DND-41 (cell line): ENCODE measurements around the gene PUM1.

Experiments
- ATAC-seq: fragments of 200-7000 bp; cut with Tn5 transposase; 3 replicates; pipeline ENCODE4 v1.9.1; 2021; ENCODE audit warnings: low read depth; ENCODE audit not compliant: insufficient read depth
- DNase-seq: peaks from one replicate; pipeline ENCODE4 v3.0.0-alpha.2; 2020
- H2AFZ ChIP-seq: 2 replicates; pipeline ENCODE4 v1.6.0; 2012; ENCODE audit warnings: low read depth, low read length
- H3K27ac ChIP-seq: 2 replicates; pipeline ENCODE4 v1.5.1; 2012; ENCODE audit warnings: low read length, inconsistent platforms
- H3K27me3 ChIP-seq: fragments of 200-600 bp; sonication (generic); 2 replicates; pipeline ENCODE4 v1.6.0; 2012; ENCODE audit warnings: low read length, mild to moderate bottlenecking, inconsistent platforms; ENCODE audit not compliant: insufficient read depth, poor library complexity
- H3K36me3 ChIP-seq: 2 replicates; pipeline ENCODE4 v1.5.1; 2012; ENCODE audit warnings: low read length, inconsistent platforms; ENCODE audit not compliant: insufficient read depth
- H3K4me1 ChIP-seq: 2 replicates; pipeline ENCODE4 v1.5.1; 2012; ENCODE audit warnings: mild to moderate bottlenecking, low read length; ENCODE audit not compliant: insufficient read depth
- H3K4me2 ChIP-seq: 2 replicates; pipeline ENCODE4 v1.6.0; 2012; ENCODE audit warnings: mild to moderate bottlenecking, moderate library complexity, low read length, inconsistent platforms; ENCODE audit not compliant: insufficient read depth
- H3K4me3 ChIP-seq, 2 experiments: fragments of 200-600 bp in 1 of 2; shearing (Covaris generic) in 1 of 2; 2 replicates each; pipeline ENCODE4 v1.5.1; 2012 to 2016; ENCODE audit warnings: inconsistent platforms in 2 of 2, low read length in 2 of 2, mild to moderate bottlenecking in 2 of 2, low read depth in 1 of 2, moderate library complexity in 1 of 2
- H3K79me2 ChIP-seq: 2 replicates; pipeline ENCODE4 v1.6.0; 2012; ENCODE audit warnings: low read length, inconsistent platforms; ENCODE audit not compliant: insufficient read depth
- H3K9ac ChIP-seq: 2 replicates; pipeline ENCODE4 v1.6.0; 2012; ENCODE audit warnings: low read depth, mild to moderate bottlenecking, inconsistent platforms, low read length, moderate library complexity
- H3K9me3 ChIP-seq: 2 replicates; pipeline ENCODE4 v1.5.1; 2012; ENCODE audit warnings: low read length, moderate library complexity, mild to moderate bottlenecking, inconsistent platforms; ENCODE audit not compliant: insufficient read depth, severe bottlenecking
- H4K20me1 ChIP-seq: 2 replicates; pipeline ENCODE4 v1.6.0; 2012; ENCODE audit warnings: low read length; ENCODE audit not compliant: insufficient read depth
- CTCF ChIP-seq: IDR thresholded peaks from 2 replicates; pipeline ENCODE4 v1.5.1; 2012; ENCODE audit warnings: borderline replicate concordance, low read length, moderate library complexity, mild to moderate bottlenecking; ENCODE audit not compliant: poor library complexity, severe bottlenecking; ENCODE audit errors: extremely low read depth
- EZH2 ChIP-seq: IDR thresholded peaks from 3 replicates; pipeline ENCODE4 v1.6.1; 2012; ENCODE audit warnings: borderline replicate concordance, low read depth, mild to moderate bottlenecking, moderate library complexity, low read length, inconsistent platforms; ENCODE audit not compliant: severe bottlenecking

The PUM1 gene

GRCh38 chr1:31006747-31007146 lies 58.8 kb downstream of the PUM1 start:
- TF ChIP-seq EZH2 (no peak), CTCF (no peak)
- DNase-seq (no peak), ATAC-seq (no peak)
- no peak overlapping the region for H3K9ac ChIP-seq
- H3K9me3 ChIP-seq: no peaks in the 10 kb centered on the region
- H3K36me3 ChIP-seq: peaks cover 69% of the 10 kb centered on the region
- H3K27me3 ChIP-seq: no peaks in the 10 kb centered on the region
- H2AFZ ChIP-seq: no peak overlapping the region
- peaks cover 97% of the 10 kb centered on the region for H4K20me1 ChIP-seq
- H3K79me2 ChIP-seq: peaks cover 100% of the 10 kb centered on the region
- no peak overlapping the region for H3K4me2 ChIP-seq
- no peak overlapping the region for H3K4me3 ChIP-seq
- H3K4me1 ChIP-seq: no peaks in the 10 kb centered on the region
- no peak overlapping the region for H3K27ac ChIP-seq

GRCh38 chr1:31005617-31006166 lies 59.8 kb downstream of the PUM1 start:
- H3K36me3 ChIP-seq: peaks cover 73% of the 10 kb centered on the region
- peaks cover 97% of the 10 kb centered on the region for H3K79me2 ChIP-seq
- ATAC-seq (no peak), DNase-seq (no peak)
- peaks cover 88% of the 10 kb centered on the region for H4K20me1 ChIP-seq
- TF ChIP-seq CTCF: no peak
- TF ChIP-seq EZH2: no peak
- H3K27me3 ChIP-seq: no peaks in the 10 kb centered on the region
- H2AFZ ChIP-seq: no peak overlapping the region
- no peak overlapping the region for H3K9ac ChIP-seq
- H3K4me1 ChIP-seq: no peaks in the 10 kb centered on the region
- H3K4me3 ChIP-seq: no peak overlapping the region
- no peak overlapping the region for H3K4me2 ChIP-seq
- H3K9me3 ChIP-seq: no peaks in the 10 kb centered on the region
- H3K27ac ChIP-seq: no peak overlapping the region

- no peak overlapping the region for H3K9ac ChIP-seq
- ATAC-seq (no peak), DNase-seq (no peak)
- no peak for TF ChIP-seq CTCF
- TF ChIP-seq EZH2: no peak
- peaks cover 97% of the 10 kb centered on the region for H3K79me2 ChIP-seq
- H4K20me1 ChIP-seq: peaks cover 87% of the 10 kb centered on the region
- no peak overlapping the region for H3K4me3 ChIP-seq
- H3K27ac ChIP-seq: no peak overlapping the region
- peaks cover 73% of the 10 kb centered on the region for H3K36me3 ChIP-seq
- no peaks in the 10 kb centered on the region for H3K4me1 ChIP-seq
- H3K27me3 ChIP-seq: no peaks in the 10 kb centered on the region
- no peaks in the 10 kb centered on the region for H3K9me3 ChIP-seq
- H2AFZ ChIP-seq: no peak overlapping the region
- no peak overlapping the region for H3K4me2 ChIP-seq
Measured at GRCh38 chr1:31005198-31005597, 60.3 kb downstream of the PUM1 start.

GRCh38 chr1:31004231-31004621 lies 61.3 kb downstream of the PUM1 start:
- Histone ChIP-seq H3K27me3 (no peaks in the 10 kb centered on the region), H3K9ac (no peak overlapping the region), H3K79me2 (peaks cover 96% of the 10 kb centered on the region), H3K9me3 (no peaks in the 10 kb centered on the region), H4K20me1 (peaks cover 86% of the 10 kb centered on the region), H2AFZ (no peak overlapping the region), H3K36me3 (peaks cover 78% of the 10 kb centered on the region), H3K4me2 (no peak overlapping the region), H3K27ac (no peak overlapping the region), H3K4me1 (no peaks in the 10 kb centered on the region), H3K4me3 (no peak overlapping the region)
- DNase-seq (no peak), ATAC-seq (no peak)
- TF ChIP-seq EZH2 (no peak), CTCF (no peak)
